Adipocyte (in vitro differentiated cells): ENCODE results near the gene DHRS1.

Experiments used
- DNase-seq: peaks from one replicate; pipeline ENCODE4 v3.0.0-alpha.2; 2015; ENCODE audit warnings: low read depth
- H3K27me3 ChIP-seq: replicated peaks from 2 replicates; pipeline ENCODE4 v1.7.0; 2013; ENCODE audit warnings: mild to moderate bottlenecking, low read length, moderate library complexity; ENCODE audit not compliant: control insufficient read depth, insufficient read depth
- H3K36me3 ChIP-seq: 2 replicates; pipeline ENCODE4 v1.7.0; 2013; ENCODE audit warnings: low read length, mild to moderate bottlenecking, moderate library complexity; ENCODE audit not compliant: control insufficient read depth, insufficient read depth, severe bottlenecking
- H3K4me1 ChIP-seq: 2 replicates; pipeline ENCODE4 v1.7.0; 2013; ENCODE audit warnings: mild to moderate bottlenecking, low read length, moderate library complexity; ENCODE audit not compliant: control insufficient read depth, insufficient read depth
- H3K4me3 ChIP-seq: 2 replicates; pipeline ENCODE4 v1.7.0; 2013; ENCODE audit warnings: mild to moderate bottlenecking, low read length, moderate library complexity
- H3K9ac ChIP-seq: 2 replicates; pipeline ENCODE4 v1.7.0; 2013; ENCODE audit warnings: mild to moderate bottlenecking, low read length, moderate library complexity
- H3K9me3 ChIP-seq: 2 replicates; pipeline ENCODE4 v1.7.0; 2013; ENCODE audit warnings: mild to moderate bottlenecking, low read length, moderate library complexity; ENCODE audit not compliant: control insufficient read depth

Gene DHRS1

DNA sequence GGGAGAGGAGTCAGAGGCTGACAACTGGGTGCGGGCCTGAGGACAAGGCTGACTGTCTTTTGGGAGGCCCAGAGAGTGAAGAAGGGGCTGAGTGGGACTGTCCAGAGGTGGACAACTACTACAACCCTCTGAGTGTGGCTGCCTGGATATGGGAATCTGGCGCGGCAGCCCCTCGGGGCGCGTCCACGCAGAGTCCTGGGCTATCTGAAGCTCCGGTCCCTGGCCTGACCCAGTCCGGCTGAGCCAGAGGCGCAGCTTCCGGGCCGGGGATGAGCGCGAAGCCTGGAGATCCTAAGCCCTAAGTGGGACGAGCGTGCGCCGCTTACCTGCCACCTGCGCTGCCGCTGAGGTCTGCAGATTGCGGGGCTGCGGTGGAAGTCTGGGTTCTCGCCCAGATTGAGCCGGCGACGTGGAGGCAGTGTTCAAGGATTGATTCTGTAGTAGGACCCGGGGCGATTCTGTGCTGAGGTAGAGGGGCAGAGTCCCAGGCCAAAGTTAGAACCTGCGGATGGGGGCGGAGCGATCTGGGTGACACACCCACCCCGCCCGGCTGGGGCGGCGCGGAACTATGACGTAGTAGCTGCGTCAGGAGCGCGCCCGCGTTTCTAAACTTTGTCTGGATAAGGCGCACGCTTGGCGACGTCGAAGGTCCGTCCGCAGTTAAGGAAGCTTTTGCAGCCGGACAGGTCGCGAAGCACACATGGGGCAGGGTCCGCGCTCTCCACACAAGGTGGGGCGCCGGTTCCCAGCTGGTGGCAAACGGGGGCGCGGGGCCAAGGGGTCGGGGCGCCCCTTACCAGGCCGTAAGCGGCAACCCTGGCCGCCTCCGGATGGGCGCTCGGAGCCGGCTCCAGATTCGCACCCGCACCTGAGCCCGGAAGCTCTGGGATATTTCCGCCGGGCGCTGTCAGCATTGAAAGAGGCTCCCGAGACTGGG, at the start of gene DHRS1, which contains the start of gene NOP9:
Gene DHRS1, minus strand, starts transcription at position 526 of the 937 bp plus-strand sequence. CDS start 674 bp downstream, outside the sequence.
Gene NOP9, plus strand, starts transcription at position 596 of the 937 bp plus-strand sequence. Its CDS starts 105 bp downstream, at position 701.
- no peaks in the 10 kb centered on the region for H3K27me3 ChIP-seq
- H3K36me3 ChIP-seq: peaks cover 48% of the 10 kb centered on the region
- no peaks in the 10 kb centered on the region for H3K9me3 ChIP-seq
- peaks cover 23% of the 10 kb centered on the region for H3K4me1 ChIP-seq
- peak within 1 kb of the TSS; percentile 96 for H3K4me3 ChIP-seq
- DNase-seq: peak; percentile 96
- peak within 1 kb of the TSS; percentile 96 for H3K9ac ChIP-seq

DNA sequence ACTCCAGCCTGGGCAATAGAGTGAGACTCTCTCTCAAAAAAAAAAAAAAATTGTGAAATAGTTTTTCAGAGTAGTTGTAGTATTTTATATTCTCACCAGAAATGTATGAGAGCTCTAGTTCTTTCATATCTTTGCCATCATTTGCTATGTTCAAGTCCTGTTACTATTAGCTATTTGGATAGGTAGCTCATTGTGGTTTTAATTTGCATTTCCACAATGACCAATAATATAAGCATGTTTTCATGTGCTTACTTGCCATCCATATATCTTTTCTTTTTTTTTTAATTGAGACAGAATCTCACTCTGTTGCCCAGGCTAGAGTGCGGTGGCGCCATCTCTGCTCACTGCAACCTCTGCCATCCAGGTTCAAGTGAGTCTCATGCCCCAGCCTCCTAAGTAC, 48.6 kb upstream of the DHRS1 start:
- H3K36me3 ChIP-seq: no peaks in the 10 kb centered on the region
- no peak for DNase-seq
- H3K9me3 ChIP-seq: no peaks in the 10 kb centered on the region
- H3K27me3 ChIP-seq: no peaks in the 10 kb centered on the region
- H3K4me3 ChIP-seq: no peak overlapping the region
- no peak overlapping the region for H3K9ac ChIP-seq
- peaks cover 15% of the 10 kb centered on the region for H3K4me1 ChIP-seq

DNA sequence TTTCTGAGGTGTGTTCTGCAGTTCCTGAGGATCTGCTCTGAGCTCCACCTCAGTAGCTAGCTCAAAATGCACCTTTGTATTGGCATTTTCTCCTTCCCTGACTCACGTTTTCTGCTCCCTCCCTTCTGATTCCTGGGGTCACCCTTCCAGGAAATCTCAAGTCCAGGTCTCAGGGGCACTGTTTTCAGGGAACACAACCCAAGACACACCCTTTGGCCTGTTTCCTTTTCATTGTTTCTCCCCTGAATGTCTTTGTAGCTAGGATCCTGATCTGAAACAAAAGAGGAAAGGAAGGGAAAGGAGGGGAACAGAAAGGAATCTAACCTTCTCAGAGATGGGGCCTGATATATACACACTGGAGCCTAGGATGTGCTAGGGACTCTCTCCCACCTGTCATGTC, 47.6 kb upstream of the DHRS1 start:
- no peak for DNase-seq
- Histone ChIP-seq H3K27me3 (no peaks in the 10 kb centered on the region), H3K9me3 (no peaks in the 10 kb centered on the region), H3K4me3 (no peak overlapping the region), H3K9ac (no peak overlapping the region), H3K4me1 (peaks cover 14% of the 10 kb centered on the region), H3K36me3 (no peaks in the 10 kb centered on the region)

DNA sequence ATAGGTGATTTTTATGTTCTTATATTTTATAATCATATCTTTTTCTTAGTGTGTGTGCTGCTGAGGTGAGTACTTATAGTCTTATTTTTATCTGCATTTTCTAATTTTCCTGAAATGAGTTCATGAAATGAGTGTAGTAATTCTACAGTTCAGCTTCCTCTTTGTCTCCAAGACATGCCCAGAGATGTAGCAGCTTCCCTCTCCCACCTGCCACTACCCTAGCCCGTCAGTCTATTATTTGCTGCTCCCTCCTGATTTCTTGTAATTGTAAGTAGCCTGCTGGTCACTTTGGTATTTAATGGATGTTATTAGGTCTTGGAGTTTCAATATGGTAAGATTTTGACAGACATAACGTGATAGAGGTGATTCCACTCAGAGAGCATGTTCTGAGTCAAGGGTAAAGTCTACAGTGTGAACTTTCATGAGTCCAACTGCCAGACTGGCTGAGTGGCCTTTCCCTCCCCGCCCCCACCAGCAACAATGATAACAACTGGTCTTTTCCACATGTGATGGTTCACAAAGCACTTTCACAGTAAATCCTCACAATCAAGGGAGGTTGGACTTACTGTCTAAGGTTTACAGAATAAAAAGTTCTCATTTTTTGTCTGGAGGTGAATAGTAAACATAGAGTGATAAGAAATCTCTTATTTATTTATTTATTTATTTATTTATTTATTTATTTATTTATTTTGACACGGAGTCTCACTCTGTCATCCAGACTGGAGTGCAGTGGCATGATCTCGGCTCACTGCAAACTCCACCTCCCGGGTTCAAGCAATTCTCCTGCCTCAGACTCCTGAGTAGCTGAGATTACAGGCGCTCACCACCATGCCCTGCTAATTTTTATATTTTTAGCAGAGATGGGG, 44.4 kb upstream of the DHRS1 start:
- Histone ChIP-seq H3K4me3 (no peak overlapping the region), H3K27me3 (no peaks in the 10 kb centered on the region), H3K9ac (no peak overlapping the region), H3K4me1 (peaks cover 6% of the 10 kb centered on the region), H3K9me3 (no peaks in the 10 kb centered on the region), H3K36me3 (no peaks in the 10 kb centered on the region)
- no peak for DNase-seq

DNA sequence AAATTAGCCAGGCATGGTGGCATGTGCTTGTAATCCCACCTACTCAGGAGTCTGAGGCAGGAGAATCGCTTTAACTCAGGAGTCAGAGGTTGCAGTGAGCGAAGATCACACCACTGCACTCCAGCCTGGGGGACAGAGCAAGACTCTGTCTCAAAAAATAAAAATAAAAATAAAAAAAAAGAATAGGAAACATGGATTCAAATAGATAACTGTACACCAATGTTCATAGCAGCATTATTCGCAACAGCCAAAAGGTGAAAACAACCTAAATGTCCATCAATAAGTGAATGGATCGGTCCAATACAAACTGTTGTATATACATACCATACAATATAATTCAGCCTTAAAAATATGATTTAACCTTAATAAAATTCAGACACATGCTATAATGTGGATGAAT, 43.3 kb upstream of the DHRS1 start:
- Histone ChIP-seq H3K4me1 (peaks cover 10% of the 10 kb centered on the region), H3K36me3 (no peaks in the 10 kb centered on the region), H3K9me3 (no peaks in the 10 kb centered on the region), H3K27me3 (peaks cover 4% of the 10 kb centered on the region), H3K4me3 (no peak overlapping the region), H3K9ac (no peak overlapping the region)
- DNase-seq: no peak

DNA sequence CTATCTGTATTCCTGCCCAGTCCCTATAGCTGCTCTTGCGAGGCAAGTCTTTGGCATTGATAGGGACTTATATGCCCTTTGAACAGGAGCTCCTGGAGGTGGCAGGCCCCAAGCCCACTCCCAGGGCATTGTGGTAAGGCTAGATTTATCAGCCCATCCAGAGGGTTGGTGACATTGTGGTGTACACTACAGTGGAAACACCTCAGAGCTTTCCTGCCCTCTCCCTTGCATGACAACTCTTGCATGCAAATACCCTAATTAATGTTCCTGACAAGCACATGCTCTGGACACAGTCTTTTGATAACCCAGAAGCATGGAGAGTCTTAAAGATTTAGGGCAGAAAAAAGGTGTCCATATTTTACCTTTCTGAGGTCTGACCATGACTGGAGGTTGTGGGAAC, 41.0 kb upstream of the DHRS1 start:
- no peak overlapping the region for H3K9ac ChIP-seq
- no peak overlapping the region for H3K4me3 ChIP-seq
- H3K4me1 ChIP-seq: peaks cover 10% of the 10 kb centered on the region
- H3K36me3 ChIP-seq: no peaks in the 10 kb centered on the region
- no peak for DNase-seq
- no peaks in the 10 kb centered on the region for H3K9me3 ChIP-seq
- H3K27me3 ChIP-seq: peaks cover 4% of the 10 kb centered on the region

DNA sequence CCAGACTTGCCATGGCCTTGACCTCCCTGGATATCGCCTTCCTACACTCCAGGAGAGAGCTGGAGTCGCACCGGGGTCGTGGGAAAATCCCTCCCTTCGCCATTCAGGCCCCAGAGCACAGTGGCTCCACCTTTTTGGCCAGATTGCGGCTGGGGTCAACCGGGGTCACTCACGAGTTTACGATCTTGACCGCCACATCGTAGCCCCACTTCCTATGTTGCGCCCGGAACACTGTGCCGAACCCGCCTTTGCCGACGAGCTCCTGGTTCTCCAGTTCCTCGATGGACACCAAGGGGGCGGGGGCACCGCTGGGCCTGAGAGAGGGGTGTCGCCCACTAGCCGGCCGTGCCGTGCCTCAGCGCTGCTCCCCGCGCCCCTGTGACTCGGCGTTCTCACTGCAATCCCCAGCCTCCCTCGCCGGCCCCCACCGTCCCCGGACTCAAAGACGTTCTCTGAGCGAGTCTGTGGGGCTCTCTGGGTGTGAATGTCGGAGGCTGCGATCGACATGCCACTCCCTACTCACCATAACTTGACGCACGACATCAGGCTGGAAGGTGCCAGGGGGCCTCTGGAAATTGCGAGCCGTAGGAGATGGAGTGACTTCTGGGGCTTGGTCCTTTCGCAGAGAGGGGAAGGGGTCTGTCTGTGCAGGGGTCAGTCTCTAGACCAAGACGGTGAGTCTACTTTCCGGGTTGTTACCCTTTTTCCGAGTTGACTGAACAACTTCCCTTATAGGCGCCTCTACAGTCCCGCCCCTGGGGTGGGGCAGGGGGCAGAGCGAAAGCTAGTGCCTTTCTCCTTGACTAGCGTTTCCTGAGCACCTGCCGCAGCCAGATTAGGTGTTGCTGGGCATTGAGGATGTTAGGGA, 39.9 kb upstream of the DHRS1 start, which contains the start of gene RIPK3:
Gene RIPK3, minus strand, starts transcription at position 708 of the 868 bp plus-strand sequence. Its CDS starts 165 bp downstream, at position 543.
- no peaks in the 10 kb centered on the region for H3K36me3 ChIP-seq
- H3K9ac ChIP-seq: peak within 1 kb of the TSS; percentile 73
- H3K9me3 ChIP-seq: no peaks in the 10 kb centered on the region
- no peak for DNase-seq
- H3K4me3 ChIP-seq: peak within 1 kb of the TSS; percentile 81
- peaks cover 4% of the 10 kb centered on the region for H3K27me3 ChIP-seq
- H3K4me1 ChIP-seq: peaks cover 13% of the 10 kb centered on the region

DNA sequence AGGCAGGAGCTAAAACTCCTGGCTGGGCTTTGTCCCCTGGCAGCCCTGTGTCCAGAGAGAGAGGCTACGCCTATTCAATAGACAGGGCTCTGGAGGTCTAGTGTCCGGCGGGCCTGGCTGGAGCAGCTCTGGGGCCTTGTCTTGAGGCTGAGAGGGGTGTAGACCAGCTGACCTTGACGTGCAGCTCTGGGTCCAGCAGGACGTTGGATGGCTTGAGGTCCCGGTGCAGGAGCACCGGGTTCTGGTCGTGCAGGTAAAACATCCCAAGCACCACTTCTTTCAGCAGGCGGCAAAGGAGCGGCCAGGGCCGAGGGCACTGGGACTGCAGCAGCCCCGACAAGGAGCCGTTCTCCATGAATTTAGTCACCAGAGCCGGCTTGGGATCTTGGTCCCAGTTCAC, 39.3 kb upstream of the DHRS1 start:
- H3K9ac ChIP-seq: peak overlapping the region; percentile 73
- H3K4me1 ChIP-seq: peaks cover 20% of the 10 kb centered on the region
- no peaks in the 10 kb centered on the region for H3K36me3 ChIP-seq
- H3K27me3 ChIP-seq: peaks cover 4% of the 10 kb centered on the region
- H3K9me3 ChIP-seq: no peaks in the 10 kb centered on the region
- peak overlapping the region; percentile 81 for H3K4me3 ChIP-seq
- no peak for DNase-seq

DNA sequence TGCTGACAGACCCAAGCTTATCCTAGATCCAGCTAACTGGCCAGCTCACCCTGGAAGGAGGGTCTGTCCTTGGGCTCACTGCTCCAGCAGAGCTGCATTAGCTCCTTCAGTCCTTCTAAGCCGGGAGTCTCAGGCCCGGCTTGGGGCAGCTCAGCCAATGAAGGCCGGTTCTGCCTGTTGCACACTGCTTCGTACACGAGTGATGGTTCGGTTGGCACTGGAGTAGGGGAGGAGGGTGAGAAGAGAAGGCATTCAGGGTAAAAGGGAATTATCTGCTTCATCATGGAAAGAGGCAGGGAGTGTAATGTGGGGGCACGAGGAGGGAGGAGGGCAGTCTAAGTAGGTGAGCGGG, 38.2 kb upstream of the DHRS1 start:
- Histone ChIP-seq H3K4me3 (no peak overlapping the region), H3K9me3 (no peaks in the 10 kb centered on the region), H3K9ac (no peak overlapping the region), H3K4me1 (peaks cover 22% of the 10 kb centered on the region), H3K36me3 (no peaks in the 10 kb centered on the region), H3K27me3 (peaks cover 4% of the 10 kb centered on the region)
- no peak for DNase-seq

DNA sequence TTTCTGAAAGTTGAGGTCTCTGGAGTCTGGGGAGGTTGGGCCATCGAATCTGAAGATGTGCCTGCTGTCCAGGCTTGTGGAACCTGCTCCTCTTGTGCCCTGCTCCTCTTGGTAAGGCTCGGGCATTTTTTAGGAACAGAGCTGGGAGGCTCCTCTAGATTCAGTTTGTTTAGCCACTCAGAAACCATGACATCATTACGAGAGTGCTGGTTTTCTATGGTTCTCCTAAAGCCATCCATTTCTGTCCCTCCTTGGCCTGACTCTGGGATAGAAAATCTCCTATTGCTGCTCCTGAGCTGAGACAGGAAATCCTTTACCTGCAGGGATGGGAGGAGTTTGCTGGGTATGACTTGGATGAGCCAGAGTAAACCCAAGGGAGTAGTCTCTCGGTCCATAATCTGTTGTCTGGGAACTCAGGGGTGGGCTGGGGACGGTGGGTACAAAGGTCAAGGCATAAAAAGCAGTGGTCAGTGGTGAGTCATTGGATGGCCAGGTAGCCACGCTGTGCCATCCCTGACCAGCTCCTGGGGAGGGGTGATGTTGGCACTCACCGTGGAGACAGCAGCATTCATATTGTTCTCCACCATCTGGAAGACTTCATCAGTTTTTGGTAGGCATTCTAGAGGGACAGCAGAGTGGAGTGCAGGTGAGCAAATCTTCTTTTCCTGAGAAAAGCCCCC, 37.7 kb upstream of the DHRS1 start:
- DNase-seq: no peak
- Histone ChIP-seq H3K9me3 (no peaks in the 10 kb centered on the region), H3K4me3 (no peak overlapping the region), H3K9ac (no peak overlapping the region), H3K36me3 (no peaks in the 10 kb centered on the region), H3K4me1 (peaks cover 27% of the 10 kb centered on the region), H3K27me3 (peaks cover 4% of the 10 kb centered on the region)
